AG20443 (cell line): ENCODE measurements around the gene PTPN13.
A peak's percentile ranks its signal among the peaks of the same experiment; 100 is the strongest.

Experiments used
- DNase-seq: peaks from one replicate; pipeline ENCODE4 v3.0.0; 2012; ENCODE audit warnings: low spot score, mixed read lengths

PTPN13 gene

DNA sequence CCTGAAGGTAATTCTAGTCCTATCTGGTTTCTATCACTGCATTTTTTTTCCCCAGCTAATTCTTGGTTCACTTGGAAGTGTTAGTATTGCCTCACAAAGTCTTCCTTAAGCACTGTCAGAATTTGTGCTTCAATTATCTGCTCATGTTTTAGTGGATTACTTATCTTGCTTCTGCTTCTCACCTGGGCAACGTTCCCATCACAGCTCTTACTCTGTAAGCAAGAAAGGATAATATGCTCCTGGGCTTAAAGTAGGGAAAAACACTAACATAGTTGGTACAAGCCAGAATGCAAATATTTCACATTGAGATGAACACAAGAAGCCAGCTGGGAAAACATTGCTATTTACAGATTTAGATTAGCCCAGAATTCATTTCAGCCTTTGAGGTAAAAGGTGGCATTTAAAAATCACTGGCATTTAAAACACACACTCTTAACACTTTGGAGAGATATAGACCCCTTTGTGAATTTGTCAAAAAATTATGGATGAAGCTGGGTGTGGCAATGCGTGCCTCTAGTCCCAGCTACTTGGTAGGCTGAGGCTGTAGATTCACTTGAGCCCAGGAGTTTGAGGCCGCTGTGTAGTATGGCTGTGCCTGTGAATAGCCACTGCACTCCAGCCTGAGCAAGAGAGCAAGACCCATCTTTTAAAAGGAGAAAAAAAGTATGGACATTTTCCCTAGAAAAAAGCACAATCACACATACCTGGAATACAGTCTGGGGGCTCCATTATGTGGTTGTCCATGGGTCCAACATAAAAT lies 6.6 kb upstream of the PTPN13 start:
- DNase-seq: no peak

GRCh38 chr4:86592553-86593249 lies 1.4 kb upstream of the PTPN13 start:
- DNase-seq: no peak

DNA sequence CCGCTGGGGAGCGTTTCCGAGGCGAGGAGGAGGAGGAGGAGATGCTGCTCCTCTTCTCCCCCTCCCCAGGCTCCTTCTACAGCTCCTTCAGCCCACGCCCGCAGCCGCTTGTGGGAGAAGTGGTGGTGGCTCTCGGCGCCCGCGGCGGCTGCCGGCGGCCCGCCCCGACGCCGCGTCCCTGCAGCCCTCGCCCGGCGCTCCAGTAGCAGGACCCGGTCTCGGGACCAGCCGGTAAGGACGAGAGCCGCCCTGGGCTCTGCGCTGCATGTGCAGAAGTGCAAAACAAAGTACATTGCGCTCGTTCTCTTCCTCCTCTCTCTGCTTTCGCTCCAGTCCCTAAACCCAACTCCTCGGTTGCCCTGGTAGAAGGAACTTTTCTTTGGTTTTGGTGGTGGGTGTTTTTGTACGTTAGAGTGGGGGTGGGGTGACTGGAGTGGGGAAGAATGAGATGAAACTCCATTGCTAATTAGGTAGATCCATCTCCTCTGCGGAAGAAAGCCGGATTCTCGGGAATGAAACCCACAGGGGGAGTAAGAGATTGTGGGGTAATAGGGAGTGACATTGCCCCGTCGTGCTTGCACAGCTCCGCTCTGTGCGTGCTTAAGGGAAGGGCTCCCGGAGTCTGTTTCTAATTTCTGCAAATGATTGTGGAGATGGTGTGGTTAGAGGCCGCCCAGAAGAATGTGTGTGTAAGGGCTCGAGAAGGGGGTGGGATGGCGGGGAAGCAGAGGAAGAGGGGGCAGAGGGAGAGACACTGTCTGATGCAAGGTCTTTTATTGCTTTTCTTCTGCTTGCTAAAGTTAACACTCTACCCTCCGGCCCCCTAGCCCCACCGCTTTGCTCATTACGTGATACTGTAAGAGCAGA lies 677 bp downstream of the PTPN13 start:
- DNase-seq: peak; percentile 86

DNA sequence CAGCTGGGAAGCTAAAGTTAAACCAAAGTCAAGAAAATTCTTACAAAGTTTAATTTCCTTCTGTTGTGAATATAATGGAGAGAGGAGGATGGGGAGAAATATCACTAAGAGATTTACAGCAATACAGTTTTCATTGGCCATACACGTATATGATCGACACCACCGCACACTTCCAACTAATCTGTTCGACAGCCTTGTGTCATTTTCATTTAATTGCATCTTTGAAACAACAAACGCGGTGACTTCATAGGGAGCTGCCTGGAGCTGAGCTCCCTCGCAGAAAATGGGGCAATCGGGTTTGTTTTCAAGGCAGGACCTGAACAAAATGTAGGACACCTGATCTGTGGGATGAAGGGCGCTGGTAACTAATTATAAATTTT lies 1.3 kb downstream of the PTPN13 start:
- DNase-seq: peak; percentile 20

DNA sequence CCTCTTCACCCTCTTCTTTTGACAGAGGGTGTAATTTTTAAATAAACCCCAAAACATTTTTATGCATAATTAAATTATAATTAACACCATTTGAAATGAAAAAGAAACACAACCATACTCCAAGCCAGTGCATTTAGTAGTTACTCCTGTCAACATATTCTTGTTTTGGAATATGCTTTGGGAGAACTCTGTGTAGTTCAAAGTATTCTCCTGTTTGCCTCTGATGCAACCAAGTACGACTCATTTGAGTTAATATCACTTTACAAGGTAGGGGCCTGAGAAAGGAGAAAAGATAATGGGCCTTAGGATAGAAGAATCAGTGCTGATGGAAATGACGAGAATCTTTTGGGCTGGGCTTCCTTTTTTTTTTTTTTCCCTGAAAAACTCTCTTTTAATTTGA lies 2.7 kb downstream of the PTPN13 start:
- DNase-seq: no peak

DNA sequence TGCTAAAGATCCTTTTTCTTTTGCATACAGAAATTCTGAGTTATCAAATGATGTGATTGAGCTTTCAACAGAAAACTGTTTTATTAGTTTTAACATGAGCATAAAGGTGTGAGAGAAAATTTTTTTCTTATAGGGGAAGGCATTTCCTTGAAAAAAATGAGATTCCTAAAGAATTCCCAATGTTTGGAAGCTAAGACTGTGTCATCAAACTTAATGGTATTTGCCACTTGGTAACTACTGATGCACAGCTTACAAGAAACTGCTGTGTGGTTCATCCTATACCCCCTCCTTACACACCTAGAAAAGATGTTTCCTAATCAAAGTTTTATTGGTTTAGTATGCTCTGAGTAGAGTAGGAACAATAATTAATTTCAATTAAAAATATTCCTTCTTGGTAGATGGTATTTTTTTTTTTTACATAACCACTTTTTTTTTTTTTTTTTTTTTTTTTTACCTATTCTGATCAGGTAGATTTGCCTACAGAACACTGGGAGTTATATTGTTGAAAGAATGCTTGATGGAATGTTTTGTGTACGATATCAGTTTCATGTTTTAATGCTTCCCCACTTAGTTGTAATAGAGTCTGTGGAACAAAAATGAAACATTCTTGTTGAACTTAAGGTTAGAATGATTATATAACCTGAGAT lies 6.0 kb downstream of the PTPN13 start:
- no peak for DNase-seq

DNA sequence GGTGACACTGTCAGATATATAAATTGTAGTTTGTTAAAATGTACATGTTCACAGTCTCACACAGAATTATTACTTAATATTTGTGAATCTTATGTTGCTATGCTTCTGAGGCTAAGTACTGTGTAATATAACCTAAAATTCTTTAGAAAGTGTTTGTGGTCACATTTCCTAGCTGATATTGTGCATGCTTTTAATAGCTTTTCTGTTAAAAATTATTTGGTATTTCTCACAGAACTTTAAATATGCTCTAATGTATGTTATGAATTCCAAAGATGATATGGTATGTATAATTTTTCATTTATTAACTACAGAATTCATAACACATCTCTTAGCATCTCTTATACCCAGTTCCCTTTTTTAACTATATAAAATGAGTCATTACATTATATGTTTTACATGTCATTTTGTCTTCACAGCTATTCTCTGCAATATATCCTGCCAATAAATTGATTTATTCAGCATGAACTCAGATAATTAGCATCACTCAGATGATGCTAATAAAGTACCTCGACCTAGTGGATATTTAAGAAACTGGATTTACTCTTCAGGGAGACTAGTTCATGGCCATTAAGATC lies 9.3 kb downstream of the PTPN13 start:
- DNase-seq: no peak

DNA sequence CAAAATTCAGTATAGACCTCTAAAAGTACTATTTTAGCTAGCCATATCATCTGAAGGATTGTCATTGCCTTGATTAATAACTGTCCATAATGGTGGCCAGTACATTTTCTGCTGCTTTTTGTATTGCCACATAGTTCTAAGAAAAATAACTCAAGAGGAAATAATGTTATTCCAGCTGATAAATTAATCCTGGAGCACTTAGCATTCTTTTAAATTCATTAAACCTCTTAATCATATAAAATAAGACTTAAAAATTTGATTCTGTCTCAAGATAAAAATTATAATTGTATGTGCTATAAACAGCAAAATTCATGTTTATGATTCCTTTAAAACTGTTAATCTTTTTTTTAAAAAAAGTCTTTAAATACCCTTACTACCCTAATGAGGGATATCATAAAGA lies 12.7 kb downstream of the PTPN13 start:
- DNase-seq: no peak

DNA sequence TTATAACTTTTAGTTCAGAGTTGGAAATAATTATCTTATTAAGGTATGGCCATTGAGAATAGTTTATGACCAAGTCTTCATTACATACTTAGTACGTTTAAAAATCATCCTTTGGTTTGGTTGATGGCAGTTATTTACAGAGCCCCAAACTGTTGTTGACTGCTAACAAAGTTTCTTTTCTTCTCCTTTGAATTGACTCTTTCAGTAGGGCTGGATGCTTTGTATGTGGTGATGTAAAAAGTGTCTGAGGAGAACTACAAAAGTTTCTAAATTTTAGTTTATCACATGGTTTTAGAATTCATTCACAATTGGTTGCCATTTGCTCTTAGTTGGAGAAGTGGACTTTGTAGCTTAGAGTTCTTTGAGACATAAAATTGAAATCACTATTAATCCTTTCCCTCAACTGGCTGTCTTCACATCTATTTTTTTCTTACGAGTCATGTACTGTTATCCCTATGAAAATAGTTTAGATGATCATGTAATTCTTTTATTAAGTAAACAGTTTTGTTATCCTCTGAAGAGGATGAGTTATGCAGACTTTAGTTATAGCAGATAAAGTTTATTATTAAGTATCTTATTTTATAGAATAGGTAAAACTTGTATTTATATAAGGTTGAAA lies 14.8 kb downstream of the PTPN13 start:
- DNase-seq: no peak

GRCh38 chr4:86611757-86612156 lies 17.6 kb downstream of the PTPN13 start:
- DNase-seq: no peak

- no peak for DNase-seq
Measured at GRCh38 chr4:86613734-86614133, 19.6 kb downstream of the PTPN13 start.

- no peak for DNase-seq
Measured at GRCh38 chr4:86614865-86615264, 20.8 kb downstream of the PTPN13 start.

DNA sequence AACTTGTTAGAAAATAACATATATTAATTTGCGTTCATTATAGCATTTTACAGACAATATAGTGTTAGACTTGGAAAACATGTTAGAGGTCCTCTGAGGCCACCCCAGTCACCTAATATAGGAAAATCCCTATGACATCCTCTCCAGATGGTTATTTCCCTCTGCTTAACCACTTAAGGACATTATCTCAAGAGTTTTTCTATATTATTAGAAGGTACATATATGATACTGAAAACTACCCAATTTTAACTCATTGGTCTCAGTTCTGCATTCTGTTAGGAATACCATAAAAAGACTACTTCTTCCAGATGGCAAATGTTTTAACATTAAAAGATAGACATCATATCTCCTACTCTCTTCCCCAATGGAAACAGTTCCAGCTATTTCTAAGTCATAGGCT lies 21.4 kb downstream of the PTPN13 start:
- DNase-seq: no peak

GRCh38 chr4:86619656-86620055 lies 25.5 kb downstream of the PTPN13 start:
- no peak for DNase-seq

- no peak for DNase-seq
Measured at GRCh38 chr4:86621435-86621834, 27.3 kb downstream of the PTPN13 start.

DNA sequence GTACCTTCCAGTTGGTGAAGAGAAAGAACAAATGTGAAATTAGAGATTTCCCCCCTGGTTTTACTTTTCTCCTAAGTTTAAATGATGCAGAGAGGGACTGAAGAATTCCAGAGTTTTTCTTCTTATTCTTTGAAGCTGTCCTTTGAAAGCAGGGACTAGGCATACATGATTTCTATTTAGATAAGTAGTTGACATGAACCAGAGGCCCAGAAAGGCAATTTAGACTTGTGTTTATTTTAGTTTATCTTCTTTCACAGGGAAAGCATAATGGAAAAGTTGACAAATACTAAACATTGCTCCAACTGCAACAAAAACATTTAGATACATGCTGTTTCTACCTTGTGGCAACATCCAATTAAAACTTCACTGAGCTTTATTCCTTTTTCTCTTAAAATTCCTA lies 32.0 kb downstream of the PTPN13 start:
- no peak for DNase-seq

GRCh38 chr4:86627462-86628135 lies 33.5 kb downstream of the PTPN13 start:
- DNase-seq: no peak

GRCh38 chr4:86630629-86631028 lies 36.5 kb downstream of the PTPN13 start:
- DNase-seq: no peak

DNA sequence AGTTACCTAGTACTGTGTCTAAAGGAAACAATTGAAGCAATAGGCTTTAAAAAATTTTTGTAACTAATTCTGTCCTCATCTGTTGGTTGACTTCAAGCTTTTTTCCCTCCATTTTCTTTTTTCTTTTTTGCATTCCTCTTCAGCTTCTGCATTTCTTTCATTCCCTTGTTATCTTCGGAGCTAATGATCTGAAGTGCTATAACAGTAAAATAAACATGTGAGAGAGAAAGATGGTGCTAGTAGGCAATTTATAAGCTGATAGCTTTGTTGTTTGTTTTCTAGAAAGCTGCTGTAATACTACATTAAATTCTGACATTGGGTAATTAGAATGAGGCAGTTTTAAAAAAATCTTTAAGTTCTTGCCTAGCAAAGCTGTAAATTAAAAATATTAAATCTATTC lies 37.1 kb downstream of the PTPN13 start:
- no peak for DNase-seq

- DNase-seq: no peak
Measured at GRCh38 chr4:86633854-86634253, 39.7 kb downstream of the PTPN13 start.

GRCh38 chr4:86640469-86640868 lies 46.4 kb downstream of the PTPN13 start:
- DNase-seq: no peak
